Measurements from ENCODE around the gene RAP1GAP. TPM values are rescaled to one million over a fixed set of nuclear protein-coding genes. Genes with fewer than 3 reads are reported as not detected.

The RAP1GAP gene
- total and polyA plus RNA-seq, 9 of the 15 experiments (the other 6 are each of a cell fraction or from before 2014, with no cell fraction given): 0.29 to 30.2 (median 19.2) TPM

- no TSS peak for BruUV-seq (replicated peaks)
- DNase-seq (ENCODE audit: extremely low read depth in 1 of 4, low spot score in 3 of 4) (peak; percentile 81 to 90 (median 86)), ATAC-seq (peak; percentile 71), FAIRE-seq (peak; percentile 83)
- Histone ChIP-seq H4K20me1 (replicated peaks; ENCODE audit: control insufficient read depth, insufficient read depth, low read length) (no peaks in the 10 kb centered on the region; the same call in 1 of the 2 replicates), H3K27me3 (ENCODE audit: control insufficient read depth in 2 of 2, insufficient read depth in 2 of 2, low read length in 2 of 2) (peaks cover 10 to 37% of the 10 kb centered on the region in 2 experiments), H3K9me1 (ENCODE audit: control insufficient read depth, insufficient read depth, low read length) (no peaks in the 10 kb centered on the region), H3K4me2 (ENCODE audit: insufficient read depth, low read length) (no peak overlapping the region), H3K4me1 (replicated peaks in 1 of 2; ENCODE audit: control insufficient read depth in 2 of 2, insufficient read depth in 2 of 2, low read length in 2 of 2) (peaks cover 21 to 36% of the 10 kb centered on the region in 2 experiments; a peak in 4 of 5 replicates), H2AFZ (ENCODE audit: low read depth, low read length) (peak overlapping the region; percentile 5; the same call in 1 of the 2 replicates), H3K9me3 (replicated peaks; ENCODE audit: control insufficient read depth, insufficient read depth, low read depth, low read length) (no peaks in the 10 kb centered on the region), H3K27ac (ENCODE audit: extremely low read depth, low read depth, low read length) (no peak overlapping the region), H3K36me3 (ENCODE audit: control insufficient read depth, insufficient read depth, low read length) (no peaks in the 10 kb centered on the region), H3K9ac (ENCODE audit: insufficient read depth in 1 of 2, low read depth in 2 of 2, low read length in 2 of 2) (peak overlapping the region in 1 of 2 experiments; percentile 50; a peak in 2 of 4 replicates), H3K4me3 (no peak overlapping the region), H3K79me2 (ENCODE audit: control insufficient read depth, insufficient read depth, low read length) (no peaks in the 10 kb centered on the region)
- WGBS (ENCODE audit: insufficient coverage, low coverage, missing lambda C conversion rate): 7% methylated on average over 23 of the region's 24 CpGs
- intact Hi-C loops (cut with micrococcal nuclease): no loop called here
- ChIA-PET CTCF (ENCODE audit: low intra/inter-chr PET ratio) (no interaction called here), POLR2A (interaction anchor here (0.5 to 1.7 kb wide), 2 partner anchors 9 to 10 kb away, joined by 4 read pairs; no protein-coding TSS in a partner anchor)
- in situ Hi-C loops (cut with MboI): loop anchor here (5.0 kb wide), 1 partner anchor 75 kb away; no protein-coding TSS in a partner anchor
- TF ChIP-seq ZNF444 (CRISPR knock-in tag; IDR thresholded peaks at IDR 0.05) (no peak), ATF1 (CRISPR knock-in tag; IDR thresholded peaks at IDR 0.05) (no peak), ATF1 (tag; IDR thresholded peaks at IDR 0.05) (peak; percentile 35; the same call in 1 of the 2 replicates), REST (IDR thresholded peaks at IDR 0.05; ENCODE audit: borderline replicate concordance) (peak; percentile 32; the same call in 1 of the 2 replicates), REST (CRISPR knock-in tag; IDR thresholded peaks at IDR 0.05; ENCODE audit: low read depth) (no peak), EGR1 (conservative IDR thresholded peaks at IDR 0.05) (peak; percentile 87), FUS (optimal IDR thresholded peaks at IDR 0.05; ENCODE audit: low read depth, low read length) (no peak), SAFB2 (IDR thresholded peaks at IDR 0.05; ENCODE audit: borderline replicate concordance, low read depth, low read length, severe bottlenecking) (no peak), ZNF445 (CRISPR knock-in tag; IDR thresholded peaks at IDR 0.05; ENCODE audit: low read depth) (no peak), MTF1 (CRISPR knock-in tag; IDR thresholded peaks at IDR 0.05; ENCODE audit: borderline replicate concordance) (no peak), NR0B1 (IDR thresholded peaks at IDR 0.05; ENCODE audit: partially characterized antibody) (no peak)
These were observed 82.1 kb downstream of the RAP1GAP start for GRCh38 chr1:21586846-21587601.

All from K562 (cell line).